Neural progenitor cell (in vitro differentiated cells): ENCODE measurements around the gene OR4K5. TPM values are rescaled to one million over a fixed set of nuclear protein-coding genes. Genes with fewer than 3 reads are reported as not detected.

Experiments used
- DNase-seq: peaks from one replicate; pipeline ENCODE4 v3.0.0-alpha.2; 2016; ENCODE audit warnings: low spot score
- H2AFZ ChIP-seq: fragments of 200-600 bp; sonication (generic); replicated peaks from 2 replicates; pipeline ENCODE4 v1.6.1; 2016; ENCODE audit warnings: antibody characterized with exemption
- H3F3A ChIP-seq: fragments of 200-600 bp; sonication (generic); 2 replicates; pipeline ENCODE4 v1.6.1; 2016; ENCODE audit warnings: antibody characterized with exemption, low read depth
- H3K27ac ChIP-seq: fragments of 200-600 bp; sonication (generic); 2 replicates; pipeline ENCODE4 v1.5.1; 2016; ENCODE audit warnings: mild to moderate bottlenecking
- H3K27me3 ChIP-seq: fragments of 200-600 bp; sonication (generic); 2 replicates; pipeline ENCODE4 v1.6.1; 2016; ENCODE audit warnings: mild to moderate bottlenecking, moderate library complexity
- H3K36me3 ChIP-seq: fragments of 200-600 bp; sonication (generic); 2 replicates; pipeline ENCODE4 v1.5.1; 2016
- H3K4me1 ChIP-seq: fragments of 200-600 bp; sonication (generic); 2 replicates; pipeline ENCODE4 v1.6.1; 2016; ENCODE audit warnings: mixed run types
- H3K4me2 ChIP-seq: fragments of 200-600 bp; sonication (generic); 2 replicates; pipeline ENCODE4 v1.6.1; 2016
- H3K4me3 ChIP-seq: fragments of 200-600 bp; sonication (generic); 2 replicates; pipeline ENCODE4 v1.5.1; 2016
- H3K79me2 ChIP-seq: fragments of 200-600 bp; sonication (generic); 2 replicates; pipeline ENCODE4 v1.6.1; 2016; ENCODE audit warnings: low read depth
- H3K9ac ChIP-seq: fragments of 200-600 bp; sonication (generic); 2 replicates; pipeline ENCODE4 v1.6.1; 2016
- H3K9me3 ChIP-seq: fragments of 200-600 bp; sonication (generic); 2 replicates; pipeline ENCODE4 v1.5.1; 2016; ENCODE audit warnings: low read depth
- H4K20me1 ChIP-seq: fragments of 200-600 bp; sonication (generic); 2 replicates; pipeline ENCODE4 v1.6.1; 2016; ENCODE audit warnings: low read depth
- H3K27ac Mint-ChIP-seq: 3 replicates; pipeline ENCODE4 v1.8.0; 2021; ENCODE audit warnings: mixed read lengths
- H3K27me3 Mint-ChIP-seq: 2 replicates; pipeline ENCODE4 v1.8.0; 2022; ENCODE audit warnings: low read depth, mild to moderate bottlenecking, inconsistent platforms, moderate library complexity, mixed read lengths; ENCODE audit not compliant: insufficient read depth
- H3K36me3 Mint-ChIP-seq: 3 replicates; pipeline ENCODE4 v1.8.0; 2021; ENCODE audit warnings: mixed read lengths
- H3K4me1 Mint-ChIP-seq: 3 replicates; pipeline ENCODE4 v1.8.0; 2021; ENCODE audit warnings: mixed read lengths
- H3K4me3 Mint-ChIP-seq: 3 replicates; pipeline ENCODE4 v1.8.0; 2021; ENCODE audit warnings: mild to moderate bottlenecking, moderate library complexity, mixed read lengths
- H3K9me3 Mint-ChIP-seq: 3 replicates; pipeline ENCODE4 v1.8.0; 2020; ENCODE audit warnings: mixed read lengths
- CTCF ChIP-seq: fragments of 200-600 bp; sonication (generic); IDR thresholded peaks from 2 replicates; pipeline ENCODE4 v1.5.1; 2017; ENCODE audit warnings: antibody characterized with exemption, mild to moderate bottlenecking
- EZH2 ChIP-seq: fragments of 200-600 bp; sonication (generic); IDR thresholded peaks from 2 replicates; pipeline ENCODE4 v1.6.1; 2017; ENCODE audit warnings: antibody characterized with exemption, mild to moderate bottlenecking, moderate library complexity
- EZH2phosphoT487 ChIP-seq: fragments of 200-600 bp; sonication (generic); IDR thresholded peaks from 2 replicates; pipeline ENCODE4 v1.6.1; 2017; ENCODE audit warnings: antibody characterized with exemption
- total RNA-seq: library from RNA; depleted of rRNA; stranded (reverse); fragments of >200 nt; gene quantifications from 2 replicates; pipeline ENCODE4 v1.2.3, GENCODE V29; 2015; ENCODE audit warnings: low replicate concordance

Gene OR4K5
- total RNA-seq, 1 donor from 2014 or later: not detected

DNA sequence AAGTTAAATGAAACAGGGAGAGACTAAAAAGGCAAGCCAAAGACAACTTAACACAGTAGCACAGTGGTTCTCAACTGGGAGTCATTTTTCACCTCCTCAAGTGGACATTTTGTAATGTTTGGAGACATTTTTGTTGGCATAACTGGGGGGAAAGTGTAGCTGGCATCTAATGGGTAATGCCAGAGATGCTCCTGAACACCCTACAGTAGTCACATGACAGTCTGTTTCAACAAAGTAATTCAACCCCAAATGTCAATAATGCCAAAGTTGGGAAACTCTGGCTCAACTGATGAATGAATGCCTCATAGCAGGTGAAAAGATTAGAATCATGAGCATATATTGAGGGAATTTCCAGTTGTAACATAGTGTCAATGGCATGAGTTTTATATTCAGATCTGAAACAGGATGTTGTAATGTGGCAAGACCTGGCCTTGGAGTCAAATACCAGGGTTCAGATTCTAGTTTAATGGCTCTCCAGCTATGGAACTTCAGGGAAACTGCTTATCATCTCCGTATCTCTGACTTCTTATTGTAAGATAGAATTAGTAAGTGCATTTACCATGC lies 2.4 kb upstream of the OR4K5 start:
- no peak overlapping the region for H3K4me3 ChIP-seq
- H2AFZ ChIP-seq: no peak overlapping the region
- H3K79me2 ChIP-seq: no peaks in the 10 kb centered on the region
- H3K36me3 ChIP-seq: no peaks in the 10 kb centered on the region
- no peak for TF ChIP-seq EZH2phosphoT487
- no peak for TF ChIP-seq CTCF
- TF ChIP-seq EZH2: no peak
- H3K4me1 Mint-ChIP-seq: no peaks in the 10 kb centered on the region
- no peak overlapping the region for H3K4me2 ChIP-seq
- no peak for DNase-seq
- peaks cover 13% of the 10 kb centered on the region for H3K9me3 Mint-ChIP-seq
- H3K27me3 Mint-ChIP-seq: no peaks in the 10 kb centered on the region
- H3K27ac ChIP-seq: no peak overlapping the region
- no peaks in the 10 kb centered on the region for H3K36me3 Mint-ChIP-seq
- peaks cover 83% of the 10 kb centered on the region for H3K9me3 ChIP-seq
- no peak overlapping the region for H3K27ac Mint-ChIP-seq
- no peaks in the 10 kb centered on the region for H3F3A ChIP-seq
- H4K20me1 ChIP-seq: no peaks in the 10 kb centered on the region
- no peak overlapping the region for H3K9ac ChIP-seq
- H3K4me1 ChIP-seq: no peaks in the 10 kb centered on the region
- no peak overlapping the region for H3K4me3 Mint-ChIP-seq
- H3K27me3 ChIP-seq: no peaks in the 10 kb centered on the region

DNA sequence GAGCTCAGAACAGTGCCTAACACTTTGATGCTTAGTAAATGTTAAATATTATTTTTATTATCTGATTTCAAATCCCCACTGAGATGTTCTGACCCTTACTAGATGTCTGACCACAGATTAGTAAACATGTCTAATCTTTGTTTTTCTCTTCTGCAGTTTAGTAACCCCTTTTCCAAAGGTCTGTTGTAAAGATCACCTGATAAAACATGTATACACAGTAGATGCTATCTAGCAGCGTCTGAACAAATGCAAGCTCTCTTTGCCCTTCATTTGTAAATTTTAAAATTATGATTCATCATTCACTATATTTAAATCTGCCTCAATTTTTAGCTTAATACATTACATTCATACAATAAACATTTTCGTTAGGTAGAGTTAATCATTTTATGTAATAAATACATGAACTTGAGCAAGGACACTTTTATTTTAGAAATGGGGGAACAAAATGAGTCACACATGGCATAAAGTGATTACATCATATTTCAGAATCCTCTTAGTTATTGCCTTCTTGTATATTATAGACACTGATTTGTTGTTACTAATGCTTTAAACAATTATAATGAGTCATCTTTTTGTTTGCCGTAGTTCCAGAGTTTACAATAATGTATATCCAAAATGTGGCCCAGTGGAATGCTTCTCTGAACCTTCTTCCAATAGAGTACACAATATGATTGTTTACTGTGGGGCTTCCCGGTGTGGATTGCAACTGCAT lies 1.7 kb upstream of the OR4K5 start:
- Mint-ChIP-seq H3K4me1 (no peaks in the 10 kb centered on the region), H3K9me3 (peaks cover 9% of the 10 kb centered on the region), H3K27ac (no peak overlapping the region), H3K4me3 (no peak overlapping the region), H3K36me3 (no peaks in the 10 kb centered on the region), H3K27me3 (no peaks in the 10 kb centered on the region)
- no peak overlapping the region for H3K4me3 ChIP-seq
- no peak for TF ChIP-seq CTCF
- no peak for TF ChIP-seq EZH2
- TF ChIP-seq EZH2phosphoT487: no peak
- no peak overlapping the region for H2AFZ ChIP-seq
- peaks cover 86% of the 10 kb centered on the region for H3K9me3 ChIP-seq
- no peak overlapping the region for H3K4me2 ChIP-seq
- H3K79me2 ChIP-seq: no peaks in the 10 kb centered on the region
- no peaks in the 10 kb centered on the region for H3K4me1 ChIP-seq
- H4K20me1 ChIP-seq: no peaks in the 10 kb centered on the region
- H3K27ac ChIP-seq: no peak overlapping the region
- no peaks in the 10 kb centered on the region for H3F3A ChIP-seq
- H3K27me3 ChIP-seq: no peaks in the 10 kb centered on the region
- no peak for DNase-seq
- H3K9ac ChIP-seq: no peak overlapping the region
- H3K36me3 ChIP-seq: peaks cover 3% of the 10 kb centered on the region

- H3K4me1 ChIP-seq: no peaks in the 10 kb centered on the region
- Mint-ChIP-seq H3K4me1 (no peaks in the 10 kb centered on the region), H3K4me3 (no peak within 1 kb of the TSS), H3K36me3 (no peaks in the 10 kb centered on the region), H3K27ac (no peak within 1 kb of the TSS), H3K9me3 (peaks cover 20% of the 10 kb centered on the region), H3K27me3 (no peaks in the 10 kb centered on the region)
- no peak within 1 kb of the TSS for H2AFZ ChIP-seq
- no peaks in the 10 kb centered on the region for H3K79me2 ChIP-seq
- H3K9me3 ChIP-seq: peaks cover 77% of the 10 kb centered on the region
- DNase-seq: no peak
- H3K4me2 ChIP-seq: no peak within 1 kb of the TSS
- no peak within 1 kb of the TSS for H3K27ac ChIP-seq
- no peaks in the 10 kb centered on the region for H3F3A ChIP-seq
- H4K20me1 ChIP-seq: no peaks in the 10 kb centered on the region
- TF ChIP-seq CTCF (no peak), EZH2phosphoT487 (no peak)
- no peaks in the 10 kb centered on the region for H3K36me3 ChIP-seq
- no peak within 1 kb of the TSS for H3K4me3 ChIP-seq
- H3K9ac ChIP-seq: no peak within 1 kb of the TSS
- no peaks in the 10 kb centered on the region for H3K27me3 ChIP-seq
Observed at GRCh38 chr14:19930617-19931016, 10.2 kb downstream of the OR4K5 start, which contains the start of gene OR4K1. Gene OR4K1, plus strand, starts transcription at chr14:19930917. Its CDS starts 4,750 bp downstream, at chr14:19935667.
